GM12865 (cell line): Measurements from ENCODE around the gene DNA2.

Experiments
- DNase-seq: peaks from one replicate; pipeline ENCODE4 v3.0.0; 2010; ENCODE audit warnings: low read depth
- H3K4me3 ChIP-seq: 2 replicates; pipeline ENCODE4 v1.5.1; 2011; ENCODE audit warnings: mild to moderate bottlenecking, low read depth, low read length, control low read depth
- CTCF ChIP-seq: IDR thresholded peaks from 2 replicates; pipeline ENCODE4 v1.5.1; 2011; ENCODE audit warnings: low read length, control low read depth, low read depth, inconsistent platforms; ENCODE audit not compliant: insufficient read depth; ENCODE audit errors: missing control alignments

The DNA2 gene

GRCh38 chr10:68419376-68419775 is 52.4 kb downstream of the DNA2 start:
- TF ChIP-seq CTCF, result no peak
- DNase-seq, result no peak
- no peak overlapping the region for H3K4me3 ChIP-seq

- no peak for TF ChIP-seq CTCF
- no peak for DNase-seq
- H3K4me3 ChIP-seq, result no peak overlapping the region
Measured at GRCh38 chr10:68408898-68409518, 62.8 kb downstream of the DNA2 start.

- H3K4me3 ChIP-seq, result peak within 1 kb of the TSS; percentile 100
- peak; percentile 75 for TF ChIP-seq CTCF
- peak; percentile 88 for DNase-seq
Measured at GRCh38 chr10:68406815-68407548, 64.8 kb downstream of the DNA2 start, which contains the start of gene RUFY2. Gene RUFY2, minus strand, starts transcription at chr10:68407277. Its CDS starts 88 bp downstream, at chr10:68407189.

- TF ChIP-seq CTCF, result no peak
- peak; percentile 69 for DNase-seq
- peak overlapping the region; percentile 100 for H3K4me3 ChIP-seq
Measured at GRCh38 chr10:68406111-68406814, 65.5 kb downstream of the DNA2 start.

- DNase-seq, result no peak
- H3K4me3 ChIP-seq, result no peak overlapping the region
- TF ChIP-seq CTCF, result no peak
Measured at GRCh38 chr10:68403701-68404100, 68.1 kb downstream of the DNA2 start.

- no peak for DNase-seq
- no peak overlapping the region for H3K4me3 ChIP-seq
Measured at GRCh38 chr10:68402276-68402675, 69.5 kb downstream of the DNA2 start.

More at GRCh38 chr10:68402276-68402675, 69.5 kb downstream of the DNA2 start:
- no peak for TF ChIP-seq CTCF
